ENCODE data around the gene REPS1.
"Not testable (repeated sequence)": the region's sequence is repeated elsewhere in the genome, so short reads cannot be mapped to it uniquely, and the experiment has no call there.

Gene REPS1

DNA sequence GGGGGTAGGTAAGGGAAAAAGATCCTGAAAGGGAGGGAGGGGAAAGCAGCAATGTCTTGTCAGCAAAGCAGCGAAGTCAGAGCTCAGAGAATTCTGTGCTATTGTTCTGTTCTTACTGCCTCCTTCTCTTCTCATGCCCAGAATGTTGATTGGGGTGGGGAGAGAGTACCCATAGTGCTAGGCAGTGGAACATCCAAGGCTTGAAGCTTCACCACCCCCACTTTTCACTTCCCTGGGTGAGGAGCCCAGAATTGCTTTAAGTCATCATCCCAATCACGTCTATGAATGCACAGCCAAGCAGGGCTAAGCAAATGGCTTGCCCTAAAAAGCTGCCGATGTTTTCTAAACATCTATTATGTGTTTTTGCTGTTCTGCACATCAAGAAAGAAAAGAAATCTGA, 16.5 kb downstream of the REPS1 start:
- DNase-seq (ENCODE audit: low read depth in 2 of 2), result no peak

GRCh38 chr6:138970856-138971425, 17.1 kb downstream of the REPS1 start:
- DNase-seq (ENCODE audit: low read depth in 2 of 2), result no peak

- no peak for DNase-seq (ENCODE audit: low read depth in 2 of 2)
These were observed 17.9 kb downstream of the REPS1 start for GRCh38 chr6:138970159-138970558.

DNA sequence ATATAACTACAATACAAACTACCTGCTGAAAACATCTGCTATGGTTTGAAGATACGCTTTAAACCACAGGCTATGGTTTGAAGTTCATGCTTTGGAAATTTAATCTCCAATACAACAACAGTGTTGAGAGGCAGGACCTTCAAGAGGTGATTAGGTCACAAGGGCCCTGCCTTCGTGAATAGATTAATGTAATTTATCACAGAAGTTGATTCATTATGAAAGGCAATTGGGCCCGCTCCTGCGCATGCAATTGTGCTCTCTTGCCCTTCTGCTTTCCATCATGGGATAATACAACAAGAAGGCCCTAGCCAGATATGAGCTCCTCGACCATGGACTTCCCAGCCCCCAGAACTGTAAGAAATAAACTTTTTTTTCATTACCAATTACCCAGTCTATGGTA, 21.2 kb downstream of the REPS1 start:
- DNase-seq (ENCODE audit: low read depth in 2 of 2), result no peak

DNA sequence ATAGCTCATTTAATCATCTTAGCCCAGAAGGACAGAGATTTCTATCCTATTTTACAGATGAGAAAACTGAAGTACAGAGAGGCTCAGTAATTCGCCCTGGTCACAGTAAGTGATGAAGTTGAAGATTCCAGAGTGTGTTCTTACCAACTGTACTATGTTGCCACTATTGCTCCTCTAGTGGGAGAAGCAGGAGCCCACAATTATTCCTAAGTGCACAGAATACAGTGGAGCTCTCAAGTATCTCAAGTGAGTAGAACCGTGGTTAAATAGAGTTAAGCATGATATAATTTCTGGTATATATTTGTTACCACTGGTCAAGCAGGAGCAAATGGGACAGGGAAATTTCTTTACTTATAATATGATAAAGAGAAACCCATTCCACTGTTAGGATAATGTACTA, 22.1 kb downstream of the REPS1 start:
- DNase-seq (ENCODE audit: low read depth in 2 of 2), result no peak

- no peak for DNase-seq (ENCODE audit: low read depth in 2 of 2)
These were observed 22.7 kb downstream of the REPS1 start for GRCh38 chr6:138965291-138965874.

DNA sequence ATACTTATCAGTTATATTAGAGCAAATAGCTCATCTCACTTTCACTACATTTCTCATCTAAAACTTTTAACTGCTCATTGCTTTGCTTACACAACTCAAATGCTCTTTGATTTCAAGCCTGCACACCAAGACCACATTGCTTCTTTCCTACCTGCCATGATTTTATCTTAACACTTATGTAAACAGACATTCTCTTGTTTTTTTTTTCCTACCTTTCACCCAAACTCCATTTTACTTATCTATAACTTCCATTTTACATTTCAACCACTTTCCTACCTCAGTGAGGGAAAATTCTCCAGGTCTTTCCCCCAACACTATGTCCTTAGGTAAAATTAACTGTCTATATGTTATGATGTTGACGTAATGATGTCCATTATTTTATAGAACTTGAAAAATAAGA, 24.0 kb downstream of the REPS1 start:
- DNase-seq (ENCODE audit: low read depth in 2 of 2), result no peak

DNA sequence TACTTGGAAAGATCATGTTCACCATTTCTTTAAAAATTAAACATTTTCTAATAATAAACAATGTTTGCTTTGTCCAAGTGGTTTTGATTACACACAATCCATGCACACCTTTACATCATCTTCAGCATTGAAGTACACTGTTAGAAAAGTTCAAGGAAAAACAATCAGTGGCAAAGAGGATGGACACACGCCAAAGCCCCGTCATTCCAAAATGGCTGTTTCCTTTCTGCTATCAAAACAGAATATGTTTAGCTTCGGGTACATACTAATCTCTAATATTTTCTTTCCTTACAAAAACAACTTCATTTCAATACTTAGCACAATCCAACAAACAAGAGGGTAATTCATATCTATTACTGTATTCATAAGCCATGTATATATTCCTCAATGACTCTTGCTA, 24.5 kb downstream of the REPS1 start:
- no peak for DNase-seq (ENCODE audit: low read depth in 2 of 2)

DNA sequence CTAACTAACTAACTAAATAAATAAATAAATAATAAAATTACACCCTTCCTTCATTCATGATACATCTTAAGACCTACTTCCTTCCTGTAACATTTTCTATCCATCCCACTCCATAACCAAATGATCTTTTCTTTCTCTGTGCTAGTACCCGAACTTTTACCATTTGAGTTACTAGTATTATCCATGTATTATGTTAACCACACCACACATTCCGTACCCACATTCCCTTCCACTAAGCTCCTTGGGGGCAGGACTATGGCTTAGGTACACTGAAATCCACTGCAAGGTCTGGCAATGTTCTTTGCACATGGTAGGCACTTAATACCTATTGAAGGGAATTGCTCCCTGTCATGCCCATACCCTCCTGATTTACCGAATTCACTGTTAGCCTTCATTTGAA, 24.9 kb downstream of the REPS1 start:
- no peak for DNase-seq (ENCODE audit: low read depth in 2 of 2)

DNA sequence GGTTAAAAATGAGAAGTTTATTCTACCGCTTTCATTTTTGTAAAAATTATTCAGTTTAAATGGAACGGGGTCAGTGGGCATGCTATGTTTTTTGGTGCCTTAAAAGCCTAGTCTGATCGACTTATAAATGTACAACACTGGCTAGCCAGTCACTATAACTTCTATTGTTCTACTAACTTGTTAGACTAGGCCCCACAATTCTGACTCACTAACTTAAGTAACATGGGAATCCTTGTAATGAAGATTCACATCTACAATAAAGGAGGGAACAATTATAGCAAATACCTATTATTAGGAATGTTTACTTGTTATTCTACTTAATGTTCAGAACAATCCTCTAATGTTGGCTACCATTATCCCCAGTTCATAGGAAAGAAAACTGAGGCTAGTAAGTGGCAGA, 28.5 kb downstream of the REPS1 start:
- DNase-seq (ENCODE audit: low read depth in 2 of 2), result no peak

DNA sequence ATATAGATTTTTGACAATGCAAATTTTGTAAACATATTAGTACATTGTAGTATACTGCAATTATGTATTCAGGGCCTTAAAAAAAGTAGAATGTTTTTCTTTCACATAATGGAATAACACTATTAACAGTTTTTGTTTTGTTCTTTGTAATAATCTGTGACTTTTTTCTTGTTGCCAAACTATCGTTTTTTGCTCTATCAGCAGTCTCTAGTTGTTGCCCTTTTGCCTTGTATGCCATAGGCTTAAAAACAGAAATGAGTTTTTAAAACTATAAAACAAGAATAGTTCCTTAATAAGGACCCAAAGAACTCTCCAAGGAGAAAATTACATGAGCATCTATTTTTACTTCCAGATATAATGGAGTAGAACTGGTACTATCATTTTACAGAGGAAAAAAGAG, 29.5 kb downstream of the REPS1 start:
- no peak for DNase-seq (ENCODE audit: low read depth in 2 of 2)

- DNase-seq (ENCODE audit: low read depth in 2 of 2), result no peak
These were observed 30.1 kb downstream of the REPS1 start for GRCh38 chr6:138957903-138958302.

GRCh38 chr6:138957484-138957883, 30.6 kb downstream of the REPS1 start:
- no peak for DNase-seq (ENCODE audit: low read depth in 2 of 2)

DNA sequence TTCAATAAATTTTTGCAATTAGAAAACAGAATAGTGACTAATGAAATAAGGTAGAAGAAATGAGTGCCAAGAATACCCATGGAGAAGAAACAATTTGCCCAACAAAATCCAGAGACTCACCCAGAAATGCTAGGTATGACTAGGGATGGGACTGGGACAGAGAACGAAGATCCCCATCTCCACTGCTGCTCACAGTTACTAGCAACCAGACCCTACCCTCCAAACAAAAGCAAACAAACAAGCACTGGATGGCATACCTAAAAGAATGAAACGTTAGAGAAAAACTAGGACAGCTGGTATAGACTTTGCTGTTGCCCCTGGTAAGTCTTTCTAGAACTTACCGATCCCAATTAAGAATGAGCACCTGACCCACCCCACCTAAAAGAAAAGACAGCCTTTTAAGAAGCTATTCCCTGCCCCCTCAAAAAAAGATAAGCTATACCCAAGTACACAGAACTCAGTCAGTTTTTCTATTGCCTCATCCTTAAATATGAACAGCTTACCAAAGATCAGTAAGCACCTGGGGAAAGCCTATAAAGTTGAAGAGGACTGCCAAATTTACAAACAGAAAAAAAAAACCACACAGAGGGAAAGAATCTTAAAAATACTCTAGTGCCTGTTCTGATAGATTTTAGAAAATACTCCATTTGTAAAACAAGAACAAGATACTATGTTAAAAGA, 31.7 kb downstream of the REPS1 start:
- no peak for DNase-seq (ENCODE audit: low read depth in 2 of 2)

GRCh38 chr6:138955262-138955661, 32.8 kb downstream of the REPS1 start:
- no peak for DNase-seq (ENCODE audit: low read depth in 2 of 2)

GRCh38 chr6:138953451-138953850, 34.6 kb downstream of the REPS1 start:
- no peak for DNase-seq (ENCODE audit: low read depth in 2 of 2)

- DNase-seq (ENCODE audit: low read depth in 2 of 2), result no peak
These were observed 39.4 kb downstream of the REPS1 start for GRCh38 chr6:138948546-138949179.

GRCh38 chr6:138948004-138948403, 40.0 kb downstream of the REPS1 start:
- DNase-seq (ENCODE audit: low read depth in 2 of 2), result no peak

DNA sequence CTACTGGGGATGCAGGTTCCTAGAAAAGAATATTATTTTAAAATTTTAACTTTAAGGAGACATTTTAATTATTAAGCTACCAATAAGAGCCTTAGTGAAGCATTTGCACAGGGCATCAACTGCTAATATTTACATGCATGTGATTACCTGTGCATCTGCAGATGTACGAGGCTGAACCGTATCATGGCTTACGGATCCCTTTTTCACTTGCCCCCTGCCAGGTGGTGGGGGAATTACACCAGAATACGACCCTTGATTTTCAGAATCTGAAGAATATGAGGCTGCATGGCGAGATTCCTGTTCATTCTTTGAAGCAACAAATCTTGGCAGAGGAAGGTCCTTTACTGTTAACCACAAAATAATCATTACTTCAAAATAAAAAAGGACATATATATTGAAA, 42.7 kb downstream of the REPS1 start:
- DNase-seq (ENCODE audit: low read depth in 2 of 2), result no peak

GRCh38 chr6:138944412-138944811, 43.6 kb downstream of the REPS1 start:
- DNase-seq (ENCODE audit: low read depth in 2 of 2), result no peak

DNA sequence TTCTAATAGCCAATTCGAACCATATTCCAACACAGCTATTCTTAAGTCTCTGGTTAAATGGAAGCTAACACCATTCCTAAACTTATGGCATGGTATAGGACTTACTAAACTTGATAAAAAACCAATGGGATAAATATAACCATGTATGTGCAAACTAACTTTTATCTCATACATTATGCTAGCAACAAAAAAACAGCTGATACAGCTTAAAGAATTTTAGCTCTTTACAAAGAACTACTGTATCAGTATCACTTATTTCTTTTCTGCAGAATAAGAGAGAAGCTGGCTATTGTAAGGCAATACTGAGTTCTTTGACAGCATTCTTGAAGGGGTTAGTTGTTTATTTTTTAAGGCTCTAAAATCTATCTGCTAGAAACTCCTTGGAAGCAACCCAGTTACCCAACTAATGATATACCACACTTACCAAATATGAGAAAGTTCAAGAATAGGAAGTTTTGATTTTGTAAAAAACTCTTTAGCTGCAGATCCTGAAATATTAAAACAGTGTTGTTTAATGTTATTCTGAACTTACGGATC, 44.9 kb downstream of the REPS1 start:
- no peak for DNase-seq (ENCODE audit: low read depth in 2 of 2)

DNA sequence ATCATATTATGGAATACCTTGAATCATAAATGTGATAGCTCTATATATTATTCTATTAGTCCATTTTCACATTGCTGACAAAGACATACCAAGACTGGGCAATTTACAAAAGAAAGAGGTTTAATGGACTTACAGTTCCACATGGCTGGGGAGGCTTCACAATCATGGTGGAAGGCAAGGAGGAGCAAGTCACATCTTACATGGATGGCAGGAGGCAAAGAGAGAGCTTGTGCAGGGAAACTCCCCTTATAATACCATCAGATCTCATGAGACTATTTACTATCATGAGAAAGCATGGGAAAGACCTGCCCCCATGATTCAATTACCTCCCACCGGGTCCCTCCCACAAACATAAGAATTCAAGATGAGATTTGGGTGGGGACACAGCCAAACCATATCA, 51.2 kb downstream of the REPS1 start:
- DNase-seq (ENCODE audit: low read depth in 2 of 2), result not testable (repeated sequence)

GRCh38 chr6:138931660-138932059, 56.4 kb downstream of the REPS1 start:
- DNase-seq (ENCODE audit: low read depth in 2 of 2), result no peak
